GM18868 (cell line): Measurements from ENCODE around the gene TAGAP.
"Not testable (repeated sequence)": the region's sequence is repeated elsewhere in the genome, so short reads cannot be mapped to it uniquely, and the experiment has no call there.

ENCODE experiments used
- ATAC-seq: cut with Tn5 transposase; IDR thresholded peaks from one replicate; pipeline ENCODE4 v1.9.1; 2021; ENCODE audit warnings: mild to moderate bottlenecking, moderate library complexity; ENCODE audit not compliant: unreplicated experiment

Gene TAGAP

DNA sequence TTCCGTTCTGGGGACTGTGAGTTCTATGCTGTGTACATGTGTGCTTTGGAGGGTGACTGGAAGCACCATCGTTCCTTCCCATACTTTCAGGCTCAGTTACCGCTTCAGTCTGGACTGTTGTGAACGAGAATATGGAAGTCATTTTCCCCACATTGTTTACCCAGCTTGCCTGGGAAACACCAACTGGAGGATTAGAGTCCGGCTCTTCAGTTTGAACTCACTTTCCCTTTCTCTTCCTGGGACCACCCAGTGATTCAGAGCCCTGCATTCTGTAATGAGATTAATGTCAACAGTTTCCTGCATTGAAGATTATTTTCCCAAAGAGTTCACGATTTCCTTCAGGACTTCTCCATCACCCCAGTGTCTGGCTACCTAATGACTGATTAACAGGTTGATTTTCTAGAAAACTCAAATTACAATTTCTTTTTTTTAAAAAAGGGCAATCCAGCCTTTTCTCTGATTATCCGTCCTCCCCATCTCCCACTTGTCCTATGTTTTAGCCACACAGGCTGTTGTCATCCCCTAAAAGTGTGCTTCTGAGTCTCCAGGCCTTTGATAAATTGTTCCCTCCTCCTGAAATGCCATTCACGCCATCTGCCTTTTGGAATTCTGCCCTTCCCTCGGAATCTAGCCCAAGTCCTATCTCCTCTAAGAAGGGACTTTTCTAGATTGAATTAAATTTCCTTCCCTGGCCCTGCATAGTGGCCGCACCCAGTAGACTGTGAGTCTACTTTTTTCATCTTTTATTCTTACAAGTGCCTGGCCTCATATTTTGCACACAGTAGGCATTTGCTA is 3.3 kb upstream of the TAGAP start:
- no peak for ATAC-seq

- no peak for ATAC-seq
These were observed 1.0 kb upstream of the TAGAP start for GRCh38 chr6:159045801-159046200.

DNA sequence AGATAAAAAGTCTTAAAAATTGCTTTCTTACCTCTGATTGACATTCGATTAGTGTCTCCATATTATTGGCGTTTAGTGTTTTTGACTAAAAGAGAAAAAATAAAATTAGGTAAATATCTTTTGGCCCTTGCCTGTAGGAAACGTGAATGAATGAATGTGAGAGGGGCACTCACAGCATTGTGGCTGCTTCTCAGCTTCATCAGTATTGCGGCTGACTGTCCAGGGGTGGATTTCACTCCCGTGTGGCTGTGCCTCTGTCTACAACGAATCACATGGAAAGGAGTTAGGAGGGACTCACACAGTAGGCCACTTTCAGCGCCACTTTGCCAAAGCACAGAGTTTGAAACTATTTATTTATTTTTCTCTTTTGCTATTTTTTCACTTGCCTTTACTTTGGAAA is 844 bp downstream of the TAGAP start:
- no peak for ATAC-seq

- no peak for ATAC-seq
These were observed 1.5 kb downstream of the TAGAP start for GRCh38 chr6:159043251-159043650.

DNA sequence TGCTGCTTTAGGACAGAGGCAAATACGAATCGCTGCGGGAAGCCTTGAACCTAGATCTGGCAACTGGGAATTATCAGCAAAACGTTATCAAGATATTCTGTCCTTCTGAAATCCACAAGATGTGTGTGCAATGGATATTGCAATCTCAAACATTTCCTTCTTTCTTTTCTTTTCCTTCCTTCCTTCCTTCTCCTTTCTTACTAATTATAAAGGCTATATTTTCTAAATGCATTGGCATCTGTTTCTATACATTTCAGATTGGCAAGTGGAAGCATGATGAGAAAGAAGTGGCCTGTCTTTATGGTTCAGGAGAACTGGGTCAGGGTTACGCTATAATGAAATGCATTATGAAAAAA is 2.0 kb downstream of the TAGAP start:
- ATAC-seq, result no peak

DNA sequence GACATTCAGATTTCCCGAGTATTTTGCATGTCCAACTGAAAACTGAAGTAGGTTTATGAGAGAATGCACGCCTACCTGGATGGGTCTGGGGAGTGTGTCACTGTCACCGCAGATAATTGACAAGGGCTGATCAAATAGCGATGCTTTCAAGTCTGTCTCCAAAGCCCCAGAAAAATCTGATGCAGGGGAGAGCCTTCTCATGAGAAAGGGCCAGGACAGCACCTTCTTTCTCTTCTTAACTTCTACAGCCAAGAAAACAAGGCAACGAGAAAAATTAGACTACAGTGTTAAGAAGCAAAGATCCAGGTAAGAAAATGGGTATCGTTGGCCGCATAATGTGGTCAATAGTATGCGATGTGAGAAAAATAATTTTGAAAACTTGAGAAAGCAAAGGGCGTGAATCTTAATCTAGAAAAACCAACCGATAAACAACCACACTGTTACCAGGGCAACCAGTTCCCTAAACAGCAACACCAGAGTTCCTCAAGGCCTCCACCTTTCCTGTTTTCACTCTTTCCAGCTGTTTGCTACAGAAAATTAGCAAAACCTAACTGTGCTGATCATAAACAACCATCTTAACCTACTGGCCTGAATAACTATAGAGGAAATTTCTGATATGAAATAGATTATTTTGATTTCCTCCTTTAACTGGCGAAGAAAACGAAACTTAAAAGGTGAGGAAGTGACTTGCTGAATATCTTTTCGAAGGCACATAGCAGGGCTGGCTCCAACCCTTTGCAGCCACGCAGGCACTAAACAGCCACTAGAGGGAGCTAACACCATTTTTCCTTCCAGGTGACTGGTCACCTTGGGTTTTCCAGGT is 2.6 kb downstream of the TAGAP start:
- ATAC-seq, result peak; percentile 31

DNA sequence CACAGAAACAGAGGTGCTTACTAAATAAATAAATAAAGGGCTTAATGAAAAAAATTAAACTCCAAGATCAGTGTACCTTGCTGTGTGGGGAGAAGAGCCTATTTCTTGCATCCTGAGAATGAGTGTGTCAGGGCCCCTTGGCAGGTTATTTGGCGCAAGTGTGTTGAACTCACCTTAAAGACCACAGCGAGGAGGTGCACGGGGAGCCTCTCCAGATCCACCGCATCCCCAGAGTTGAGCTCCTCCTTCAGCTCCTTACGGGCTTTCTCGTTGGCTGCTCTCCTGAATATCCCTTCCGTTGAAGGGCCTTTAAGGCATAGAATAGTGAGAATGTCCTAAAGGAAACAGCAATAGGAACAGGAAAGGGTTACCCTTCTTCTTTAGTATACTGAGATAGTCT is 3.6 kb downstream of the TAGAP start:
- no peak for ATAC-seq

DNA sequence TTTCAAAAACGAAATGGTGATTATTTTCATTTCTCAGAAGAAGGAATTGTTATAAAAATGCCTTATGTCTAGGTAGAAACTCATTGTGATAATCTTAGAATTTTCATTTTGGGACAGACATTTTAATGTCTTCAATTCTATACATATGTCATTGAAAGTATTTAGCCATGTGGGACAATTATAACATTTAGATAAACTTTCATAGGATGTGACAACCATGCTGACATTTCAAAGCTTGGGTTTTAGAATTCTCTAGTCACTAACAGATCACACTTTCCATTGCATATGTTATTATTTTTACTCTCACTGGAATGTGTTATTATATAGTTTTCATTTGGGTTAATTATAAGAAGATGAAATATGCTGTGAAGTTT is 4.9 kb downstream of the TAGAP start:
- no peak for ATAC-seq

- peak; percentile 82 for ATAC-seq
These were observed 5.6 kb downstream of the TAGAP start for GRCh38 chr6:159038914-159039884.

DNA sequence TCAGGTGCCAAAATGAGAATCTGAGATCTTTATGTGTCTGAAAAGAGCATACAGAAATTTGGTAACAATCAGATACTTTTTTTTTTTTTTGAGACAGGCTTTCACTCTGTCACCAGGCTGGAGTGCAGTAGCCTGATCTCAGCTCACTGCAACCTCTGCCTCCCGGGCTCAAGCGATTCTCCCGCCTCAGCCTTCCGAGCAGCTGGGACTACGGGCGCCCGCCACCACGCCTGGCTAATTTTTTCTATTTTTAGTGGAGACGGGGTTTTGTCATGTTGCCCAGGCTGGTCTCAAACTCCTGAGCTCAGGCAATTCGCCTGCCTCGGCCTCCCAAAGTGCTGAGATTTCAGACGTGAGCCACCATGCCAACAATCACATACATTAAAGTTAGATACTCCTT is 6.5 kb downstream of the TAGAP start:
- ATAC-seq, result not testable (repeated sequence)

- no peak for ATAC-seq
These were observed 7.0 kb downstream of the TAGAP start for GRCh38 chr6:159037756-159038290.

DNA sequence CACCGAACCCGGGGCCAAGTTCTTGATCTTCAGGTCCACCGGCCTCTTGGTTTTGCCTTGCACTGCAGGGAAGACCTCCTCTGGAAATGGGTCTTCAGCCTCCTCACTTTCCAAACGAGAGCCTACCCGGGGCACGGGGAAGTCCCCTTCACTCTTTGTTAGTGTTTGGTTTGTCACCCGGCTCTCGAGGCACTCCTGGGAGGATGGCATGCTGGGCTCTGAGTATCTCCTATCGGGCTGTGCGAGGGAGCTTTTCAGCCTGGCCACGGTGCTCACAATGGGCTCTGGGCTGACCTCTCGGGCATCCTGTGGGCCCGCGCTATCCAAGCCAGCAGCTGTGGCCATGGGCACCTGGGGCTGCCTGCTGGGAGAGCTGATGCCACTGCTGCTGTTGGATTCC is 8.1 kb downstream of the TAGAP start:
- no peak for ATAC-seq

GRCh38 chr6:159035891-159036290 is 8.9 kb downstream of the TAGAP start:
- no peak for ATAC-seq

GRCh38 chr6:159033160-159034049 is 11.4 kb downstream of the TAGAP start:
- peak; percentile 66 for ATAC-seq

DNA sequence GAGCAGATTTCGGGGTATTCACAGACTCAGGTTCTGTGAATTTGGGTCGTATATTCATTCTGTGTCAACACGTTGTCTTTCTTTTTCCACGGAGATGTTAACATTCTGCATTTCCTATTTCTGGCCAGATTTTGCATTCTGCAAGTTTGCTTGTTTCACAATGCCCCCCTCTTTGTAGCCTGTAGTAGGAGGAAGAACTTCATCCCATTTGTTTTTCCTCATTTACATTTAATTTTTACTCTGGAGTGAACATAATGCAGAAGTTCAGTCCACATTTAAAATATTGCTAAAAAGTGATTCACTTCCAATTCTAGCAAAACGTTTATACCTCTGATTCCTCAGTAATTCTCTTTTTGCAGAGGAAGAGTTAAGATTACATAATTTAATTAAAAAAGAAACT is 12.9 kb downstream of the TAGAP start:
- no peak for ATAC-seq

- ATAC-seq, result no peak
These were observed 14.6 kb downstream of the TAGAP start for GRCh38 chr6:159030168-159030567.

DNA sequence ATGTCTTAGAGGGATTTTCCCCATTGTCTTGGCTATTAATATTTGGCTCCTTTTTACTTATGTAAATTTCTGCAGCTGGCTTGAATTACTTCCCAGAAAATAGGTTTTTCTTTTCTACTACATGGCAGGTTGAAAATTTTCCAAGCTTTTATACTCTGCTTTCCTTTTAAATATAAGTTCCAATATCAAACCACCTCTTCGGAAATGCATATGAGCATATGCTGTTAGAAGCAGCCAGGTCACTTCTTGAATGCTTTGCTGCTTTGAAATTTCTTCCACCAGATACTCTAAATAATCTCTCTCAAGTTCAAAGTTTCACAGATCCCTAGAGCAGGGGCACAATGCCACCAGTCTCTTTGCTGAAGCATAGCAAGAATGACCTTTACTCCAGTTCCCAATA is 19.6 kb downstream of the TAGAP start:
- not testable (repeated sequence) for ATAC-seq

DNA sequence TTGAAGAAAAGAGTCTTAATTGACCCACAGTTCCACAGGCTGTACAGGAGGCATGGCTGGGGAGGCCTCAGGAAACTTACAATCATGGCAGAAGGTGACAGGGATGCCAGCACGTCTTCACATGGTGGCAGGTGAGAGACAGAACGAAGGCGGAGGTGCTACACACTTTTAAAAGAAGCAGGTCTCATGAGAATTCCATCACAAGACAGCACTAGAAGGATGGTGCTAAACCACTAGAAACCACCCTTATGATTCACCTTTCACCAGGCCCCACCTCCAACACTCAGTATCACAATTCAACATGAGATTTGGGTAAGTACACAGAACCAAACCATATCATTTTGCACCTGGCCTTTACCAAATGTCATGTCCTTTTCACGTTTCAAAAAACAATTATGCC is 20.9 kb downstream of the TAGAP start:
- no peak for ATAC-seq

GRCh38 chr6:159020011-159020410 is 24.8 kb downstream of the TAGAP start:
- ATAC-seq, result no peak
